Measurements from ENCODE around the gene GULP1.

The GULP1 gene

GRCh38 chr2:188309364-188309763 lies 17.7 kb downstream of the GULP1 start:
- H3K79me2 ChIP-seq (ENCODE audit: insufficient read depth, low read length): no peaks in the 10 kb centered on the region
- H4K20me1 ChIP-seq (ENCODE audit: insufficient read depth, low read length): no peaks in the 10 kb centered on the region
- DNase-seq (no peak), ATAC-seq (ENCODE audit: insufficient read depth, low read depth) (no peak)
- H3K4me1 ChIP-seq (ENCODE audit: insufficient read depth, low read length): no peaks in the 10 kb centered on the region
- no peaks in the 10 kb centered on the region for H3K36me3 ChIP-seq (ENCODE audit: insufficient read depth, low read length)
- no peak overlapping the region for H3K9ac ChIP-seq (ENCODE audit: low read depth, low read length)
- H3K27ac ChIP-seq (ENCODE audit: low read length): no peak overlapping the region
- no peaks in the 10 kb centered on the region for H3K9me3 ChIP-seq (ENCODE audit: insufficient read depth, low read length, severe bottlenecking)
- H3K4me2 ChIP-seq (ENCODE audit: insufficient read depth, low read length): no peak overlapping the region
- H2AFZ ChIP-seq (ENCODE audit: low read depth, low read length): no peak overlapping the region
- TF ChIP-seq EZH2 (IDR thresholded peaks at IDR 0.05; ENCODE audit: borderline replicate concordance, low read depth, low read length, severe bottlenecking) (no peak), CTCF (IDR thresholded peaks at IDR 0.05; ENCODE audit: borderline replicate concordance, extremely low read depth, low read length, poor library complexity, severe bottlenecking) (no peak)
- H3K4me3 ChIP-seq (ENCODE audit: low read depth in 1 of 2, low read length in 2 of 2): no peak overlapping the region
- H3K27me3 ChIP-seq (ENCODE audit: insufficient read depth, low read length, poor library complexity): no peaks in the 10 kb centered on the region

GRCh38 chr2:188314314-188315054 lies 22.8 kb downstream of the GULP1 start:
- Histone ChIP-seq H3K27ac (ENCODE audit: low read length) (no peak overlapping the region), H3K9ac (ENCODE audit: low read depth, low read length) (no peak overlapping the region), H3K4me3 (ENCODE audit: low read depth in 1 of 2, low read length in 2 of 2) (no peak overlapping the region), H3K36me3 (ENCODE audit: insufficient read depth, low read length) (no peaks in the 10 kb centered on the region), H3K9me3 (ENCODE audit: insufficient read depth, low read length, severe bottlenecking) (no peaks in the 10 kb centered on the region), H4K20me1 (ENCODE audit: insufficient read depth, low read length) (no peaks in the 10 kb centered on the region), H3K27me3 (ENCODE audit: insufficient read depth, low read length, poor library complexity) (no peaks in the 10 kb centered on the region), H3K4me1 (ENCODE audit: insufficient read depth, low read length) (no peaks in the 10 kb centered on the region), H3K4me2 (ENCODE audit: insufficient read depth, low read length) (no peak overlapping the region), H3K79me2 (ENCODE audit: insufficient read depth, low read length) (no peaks in the 10 kb centered on the region), H2AFZ (ENCODE audit: low read depth, low read length) (no peak overlapping the region)
- DNase-seq: no peak
- no peak for ATAC-seq (ENCODE audit: insufficient read depth, low read depth)
- no peak for TF ChIP-seq CTCF (IDR thresholded peaks at IDR 0.05; ENCODE audit: borderline replicate concordance, extremely low read depth, low read length, poor library complexity, severe bottlenecking)
- no peak for TF ChIP-seq EZH2 (IDR thresholded peaks at IDR 0.05; ENCODE audit: borderline replicate concordance, low read depth, low read length, severe bottlenecking)

GRCh38 chr2:188315750-188316149 lies 24.1 kb downstream of the GULP1 start:
- H3K36me3 ChIP-seq (ENCODE audit: insufficient read depth, low read length): no peaks in the 10 kb centered on the region
- H3K4me2 ChIP-seq (ENCODE audit: insufficient read depth, low read length): no peak overlapping the region
- H3K27me3 ChIP-seq (ENCODE audit: insufficient read depth, low read length, poor library complexity): no peaks in the 10 kb centered on the region
- DNase-seq (no peak), ATAC-seq (ENCODE audit: insufficient read depth, low read depth) (no peak)
- H3K27ac ChIP-seq (ENCODE audit: low read length): no peak overlapping the region
- no peak overlapping the region for H3K9ac ChIP-seq (ENCODE audit: low read depth, low read length)
- H3K4me1 ChIP-seq (ENCODE audit: insufficient read depth, low read length): no peaks in the 10 kb centered on the region
- no peaks in the 10 kb centered on the region for H3K9me3 ChIP-seq (ENCODE audit: insufficient read depth, low read length, severe bottlenecking)
- H2AFZ ChIP-seq (ENCODE audit: low read depth, low read length): no peak overlapping the region
- TF ChIP-seq EZH2 (IDR thresholded peaks at IDR 0.05; ENCODE audit: borderline replicate concordance, low read depth, low read length, severe bottlenecking): no peak
- no peak for TF ChIP-seq CTCF (IDR thresholded peaks at IDR 0.05; ENCODE audit: borderline replicate concordance, extremely low read depth, low read length, poor library complexity, severe bottlenecking)
- H3K4me3 ChIP-seq (ENCODE audit: low read depth in 1 of 2, low read length in 2 of 2): no peak overlapping the region
- H3K79me2 ChIP-seq (ENCODE audit: insufficient read depth, low read length): no peaks in the 10 kb centered on the region
- no peaks in the 10 kb centered on the region for H4K20me1 ChIP-seq (ENCODE audit: insufficient read depth, low read length)

Measured in DND-41 (cell line).